Measurements from ENCODE around the gene PDZK1IP1.
"Not testable (repeated sequence)": the region's sequence is repeated elsewhere in the genome, so short reads cannot be mapped to it uniquely, and the experiment has no call there.

The PDZK1IP1 gene

GRCh38 chr1:47172782-47173181, 17.1 kb downstream of the PDZK1IP1 start:
- TF ChIP-seq CTCF (conservative IDR thresholded peaks at IDR 0.05; ENCODE audit: low read depth, low read length) = no peak
- no peak for DNase-seq (ENCODE audit: low read depth)
- H3K4me3 ChIP-seq (ENCODE audit: low read length) = no peak overlapping the region

GRCh38 chr1:47164552-47164951, 25.3 kb downstream of the PDZK1IP1 start:
- no peak overlapping the region for H3K4me3 ChIP-seq (ENCODE audit: low read length)
- no peak for DNase-seq (ENCODE audit: low read depth)
- no peak for TF ChIP-seq CTCF (conservative IDR thresholded peaks at IDR 0.05; ENCODE audit: low read depth, low read length)

- no peak for TF ChIP-seq CTCF (conservative IDR thresholded peaks at IDR 0.05; ENCODE audit: low read depth, low read length)
- no peak overlapping the region for H3K4me3 ChIP-seq (ENCODE audit: low read length)
- no peak for DNase-seq (ENCODE audit: low read depth)
These were observed 28.4 kb downstream of the PDZK1IP1 start for GRCh38 chr1:47161298-47162040.

GRCh38 chr1:47160716-47161115, 29.1 kb downstream of the PDZK1IP1 start:
- TF ChIP-seq CTCF (conservative IDR thresholded peaks at IDR 0.05; ENCODE audit: low read depth, low read length) = no peak
- no peak overlapping the region for H3K4me3 ChIP-seq (ENCODE audit: low read length)
- no peak for DNase-seq (ENCODE audit: low read depth)

GRCh38 chr1:47157957-47158356, 31.9 kb downstream of the PDZK1IP1 start:
- not testable (repeated sequence) for H3K4me3 ChIP-seq (ENCODE audit: low read length)

GRCh38 chr1:47156457-47156856, 33.4 kb downstream of the PDZK1IP1 start:
- not testable (repeated sequence) for DNase-seq (ENCODE audit: low read depth); H3K4me3 ChIP-seq (ENCODE audit: low read length)

More at GRCh38 chr1:47157957-47158356, 31.9 kb downstream of the PDZK1IP1 start:
- not testable (repeated sequence) for DNase-seq (ENCODE audit: low read depth)

GRCh38 chr1:47149162-47149561, 40.7 kb downstream of the PDZK1IP1 start:
- H3K4me3 ChIP-seq (ENCODE audit: low read length); DNase-seq (ENCODE audit: low read depth): not testable (repeated sequence)

GRCh38 chr1:47147047-47147785, 42.6 kb downstream of the PDZK1IP1 start:
- DNase-seq (ENCODE audit: low read depth) = no peak
- TF ChIP-seq CTCF (conservative IDR thresholded peaks at IDR 0.05; ENCODE audit: low read depth, low read length) = no peak
- no peak overlapping the region for H3K4me3 ChIP-seq (ENCODE audit: low read length)

- not testable (repeated sequence) for DNase-seq (ENCODE audit: low read depth); H3K4me3 ChIP-seq (ENCODE audit: low read length)
These were observed 43.3 kb downstream of the PDZK1IP1 start for GRCh38 chr1:47146495-47146894.
